KMS-11 (cell line): ENCODE measurements around the gene DUSP14.

ENCODE experiments used
- H2AFZ ChIP-seq: fragments of 200-600 bp; sonication (generic); 2 replicates; pipeline ENCODE4 v1.6.1; 2016; ENCODE audit warnings: antibody characterized with exemption, mixed run types, low read depth
- H3K27ac ChIP-seq: fragments of 200-600 bp; sonication (generic); 2 replicates; pipeline ENCODE4 v1.6.1; 2016; ENCODE audit warnings: mild to moderate bottlenecking, mixed run types
- H3K27me3 ChIP-seq: fragments of 200-600 bp; sonication (generic); 2 replicates; pipeline ENCODE4 v1.6.1; 2017; ENCODE audit warnings: mild to moderate bottlenecking, low read depth, mixed run types, moderate library complexity; ENCODE audit not compliant: insufficient read depth
- H3K36me3 ChIP-seq: fragments of 200-600 bp; sonication (generic); 2 replicates; pipeline ENCODE4 v1.6.1; 2017; ENCODE audit warnings: mild to moderate bottlenecking, mixed run types; ENCODE audit not compliant: insufficient read depth
- H3K4me1 ChIP-seq: fragments of 200-600 bp; sonication (generic); 2 replicates; pipeline ENCODE4 v1.6.1; 2016; ENCODE audit warnings: mild to moderate bottlenecking, low read depth, mixed run types; ENCODE audit not compliant: poor library complexity, severe bottlenecking
- H3K4me2 ChIP-seq: fragments of 200-600 bp; sonication (generic); 2 replicates; pipeline ENCODE4 v1.7.0; 2016; ENCODE audit warnings: mild to moderate bottlenecking, mixed run types
- H3K4me3 ChIP-seq: fragments of 200-600 bp; sonication (generic); IDR thresholded peaks from 2 replicates; pipeline ENCODE4 v1.6.1; 2017; ENCODE audit warnings: low read depth, low read length, mixed read lengths; ENCODE audit not compliant: insufficient read depth
- H3K79me2 ChIP-seq: fragments of 200-600 bp; sonication (generic); 2 replicates; pipeline ENCODE4 v1.6.1; 2016; ENCODE audit warnings: low read depth, mixed run types; ENCODE audit not compliant: insufficient read depth
- H3K9ac ChIP-seq: fragments of 200-600 bp; sonication (generic); 2 replicates; pipeline ENCODE4 v1.6.1; 2016; ENCODE audit warnings: mild to moderate bottlenecking, mixed run types
- H4K20me1 ChIP-seq: fragments of 200-600 bp; sonication (generic); 2 replicates; pipeline ENCODE4 v1.6.1; 2016; ENCODE audit warnings: mild to moderate bottlenecking, mixed run types; ENCODE audit not compliant: insufficient read depth
- CTCF ChIP-seq: fragments of 200-600 bp; sonication (generic); conservative IDR thresholded peaks from 2 replicates; pipeline ENCODE4 v1.6.1; 2017; ENCODE audit warnings: low read depth, mild to moderate bottlenecking, antibody characterized with exemption, low read length, moderate library complexity, mixed read lengths

The DUSP14 gene

GRCh38 chr17:37470181-37470580 lies 19.5 kb upstream of the DUSP14 start:
- Histone ChIP-seq H3K36me3 (no peaks in the 10 kb centered on the region), H4K20me1 (no peaks in the 10 kb centered on the region)

GRCh38 chr17:37475731-37476420 lies 13.8 kb upstream of the DUSP14 start:
- no peak overlapping the region for H3K9ac ChIP-seq
- no peaks in the 10 kb centered on the region for H4K20me1 ChIP-seq
- no peaks in the 10 kb centered on the region for H3K27me3 ChIP-seq
- H3K36me3 ChIP-seq, result no peaks in the 10 kb centered on the region; the same call in 1 of the 2 replicates
- no peak overlapping the region for H3K27ac ChIP-seq
- H3K4me3 ChIP-seq, result no peak overlapping the region
- no peaks in the 10 kb centered on the region for H3K79me2 ChIP-seq
- no peaks in the 10 kb centered on the region for H3K4me1 ChIP-seq
- TF ChIP-seq CTCF, result no peak
- no peak overlapping the region for H2AFZ ChIP-seq
- no peak overlapping the region for H3K4me2 ChIP-seq

More at GRCh38 chr17:37470181-37470580, 19.5 kb upstream of the DUSP14 start:
- H3K9ac ChIP-seq, result no peak overlapping the region
- no peaks in the 10 kb centered on the region for H3K79me2 ChIP-seq
- H3K4me2 ChIP-seq, result no peak overlapping the region
- no peak overlapping the region for H3K27ac ChIP-seq
- H3K4me1 ChIP-seq, result no peaks in the 10 kb centered on the region
- no peak overlapping the region for H3K4me3 ChIP-seq
- no peaks in the 10 kb centered on the region for H3K27me3 ChIP-seq
- no peak overlapping the region for H2AFZ ChIP-seq
- TF ChIP-seq CTCF, result no peak

- no peak overlapping the region for H3K27ac ChIP-seq
- no peaks in the 10 kb centered on the region for H3K27me3 ChIP-seq
- H2AFZ ChIP-seq, result no peak overlapping the region
- no peaks in the 10 kb centered on the region for H3K4me1 ChIP-seq
- no peak overlapping the region for H3K4me2 ChIP-seq
- no peak for TF ChIP-seq CTCF
- H4K20me1 ChIP-seq, result no peaks in the 10 kb centered on the region
- no peaks in the 10 kb centered on the region for H3K79me2 ChIP-seq
- H3K9ac ChIP-seq, result no peak overlapping the region
- no peaks in the 10 kb centered on the region; the same call in 1 of the 2 replicates for H3K36me3 ChIP-seq
- no peak overlapping the region for H3K4me3 ChIP-seq
These were observed 13.1 kb upstream of the DUSP14 start for GRCh38 chr17:37476431-37477120.

GRCh38 chr17:37478187-37478586 lies 11.5 kb upstream of the DUSP14 start:
- H3K4me2 ChIP-seq, result no peak overlapping the region
- no peaks in the 10 kb centered on the region for H3K79me2 ChIP-seq
- TF ChIP-seq CTCF, result no peak
- H3K4me1 ChIP-seq, result peaks cover 6% of the 10 kb centered on the region
- H3K36me3 ChIP-seq, result no peaks in the 10 kb centered on the region; the same call in 1 of the 2 replicates
- no peak overlapping the region for H3K9ac ChIP-seq
- H3K4me3 ChIP-seq, result no peak overlapping the region
- H4K20me1 ChIP-seq, result no peaks in the 10 kb centered on the region
- H2AFZ ChIP-seq, result no peak overlapping the region
- H3K27me3 ChIP-seq, result no peaks in the 10 kb centered on the region
- H3K27ac ChIP-seq, result no peak overlapping the region
